Esophagus squamous epithelium (tissue), 5 donors: Measurements from ENCODE around the gene NUP85. TPM values are rescaled to one million over a fixed set of nuclear protein-coding genes. Genes with fewer than 3 reads are reported as not detected.
"Not testable (repeated sequence)": the region's sequence is repeated elsewhere in the genome, so short reads cannot be mapped to it uniquely, and the experiment has no call there.

Experiments used
- DNase-seq: peaks from one replicate; lab custom pipeline; 2025; lab: John Stamatoyannopoulos, UW
- H3K27ac ChIP-seq, 4 donors: fragments of 200-600 bp; sonication (generic); one replicate each; pipeline ENCODE4 v1.5.1; 2016 to 2019; ENCODE audit warnings: mild to moderate bottlenecking in 1 of 4
- H3K27me3 ChIP-seq, 4 donors: fragments of 200-600 bp; sonication (generic); 1 replicate in 3 of 4; 2 replicates in 1 of 4; pipeline versions ENCODE4 v1.5.1 to v1.6.0; 2017 to 2021; ENCODE audit warnings: antibody characterized with exemption in 1 of 4
- H3K36me3 ChIP-seq, 3 donors: fragments of 200-600 bp; sonication (generic); one replicate each; pipeline ENCODE4 v1.5.1; 2016 to 2019
- H3K4me1 ChIP-seq, 3 donors: fragments of 200-600 bp; sonication (generic); one replicate each; pipeline ENCODE4 v1.5.1; 2017 to 2019
- H3K4me3 ChIP-seq, 4 donors: fragments of 200-600 bp; sonication (generic); 1 replicate in 3 of 4; 2 replicates in 1 of 4; pipeline ENCODE4 v1.5.1; 2016 to 2019; ENCODE audit warnings: mild to moderate bottlenecking in 2 of 4, moderate library complexity in 1 of 4
- H3K9me3 ChIP-seq, 3 donors: fragments of 200-600 bp; sonication (generic); one replicate each; pipeline ENCODE4 v1.5.1; 2016 to 2019
- POLR2A ChIP-seq, 4 donors: fragments of 450-650 bp; IDR thresholded peaks; one replicate each; pipeline ENCODE4 v1.6.1; 2017; ENCODE audit warnings: antibody characterized with exemption in 4 of 4, mild to moderate bottlenecking in 4 of 4, moderate library complexity in 3 of 4
- WGBS, 2 donors: methylation state at CpG; one replicate each; pipeline ENCODE4 v1.1.5; 2018; 5-methylcytosine and 5-hydroxymethylcytosine counted together
- intact Hi-C: fragments of 100-400 bp; cut with DNase I; formaldehyde crosslinking; loops from one replicate; pipeline ENCODE4 v1.15.0; 2022
- total RNA-seq, 4 donors: library from RNA; depleted of rRNA; stranded (reverse); fragments of >200 nt; gene quantifications; one replicate each; pipeline ENCODE4 v1.1.0, GENCODE V29; 2016
- TF ChIP-seq, protein P1 (sequence below), 6 experiments: fragments of 450-650 bp in 4 of 6; fragments of 200-600 bp in 2 of 6; sonication (generic) in 2 of 6; IDR thresholded peaks; one replicate each; pipeline ENCODE4 v1.5.1; 2016 to 2019; ENCODE audit warnings: antibody characterized with exemption in 6 of 6, mild to moderate bottlenecking in 4 of 6, moderate library complexity in 4 of 6
- donor health status: DM: yes; HTN: yes; CAD: no.

The NUP85 gene
- total RNA-seq, 4 donors from 2014 or later, result 17.5 to 33.3 (median 29.0) TPM

DNA sequence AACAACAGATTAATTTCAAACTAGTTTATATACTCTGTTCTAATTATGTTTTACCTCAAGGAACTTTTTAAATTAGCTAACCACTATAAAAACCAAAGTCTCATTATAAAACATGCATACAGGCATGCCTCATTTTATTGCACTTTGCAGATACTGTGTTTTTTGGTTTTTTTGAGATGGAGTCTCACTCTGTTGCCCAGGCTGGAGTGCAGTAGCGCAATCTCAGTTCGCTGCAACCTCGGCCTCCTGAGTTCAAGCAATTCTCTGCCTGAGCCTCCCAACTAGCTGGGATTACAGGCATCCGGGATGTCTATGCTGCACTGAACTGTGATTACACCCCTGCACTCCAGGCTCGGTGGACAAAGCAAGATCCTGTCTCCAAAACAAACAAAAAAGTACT is 42.4 kb upstream of the NUP85 start:
- Histone ChIP-seq H3K27ac (no peak overlapping the region), H3K4me1 (peaks cover 0 to 23% (median 9%) of the 10 kb centered on the region in 3 donors), H3K27me3 (no peaks in the 10 kb centered on the region), H3K36me3 (peaks cover 0 to 51% (median 8%) of the 10 kb centered on the region in 3 donors), H3K9me3 (no peaks in the 10 kb centered on the region), H3K4me3 (no peak overlapping the region)
- WGBS, 2 donors, result 90 to 96% methylated on average over 3 to 5 of the region's 5 CpGs
- no peak for DNase-seq
- intact Hi-C loops, result no loop called here
- TF ChIP-seq, protein P1, sequence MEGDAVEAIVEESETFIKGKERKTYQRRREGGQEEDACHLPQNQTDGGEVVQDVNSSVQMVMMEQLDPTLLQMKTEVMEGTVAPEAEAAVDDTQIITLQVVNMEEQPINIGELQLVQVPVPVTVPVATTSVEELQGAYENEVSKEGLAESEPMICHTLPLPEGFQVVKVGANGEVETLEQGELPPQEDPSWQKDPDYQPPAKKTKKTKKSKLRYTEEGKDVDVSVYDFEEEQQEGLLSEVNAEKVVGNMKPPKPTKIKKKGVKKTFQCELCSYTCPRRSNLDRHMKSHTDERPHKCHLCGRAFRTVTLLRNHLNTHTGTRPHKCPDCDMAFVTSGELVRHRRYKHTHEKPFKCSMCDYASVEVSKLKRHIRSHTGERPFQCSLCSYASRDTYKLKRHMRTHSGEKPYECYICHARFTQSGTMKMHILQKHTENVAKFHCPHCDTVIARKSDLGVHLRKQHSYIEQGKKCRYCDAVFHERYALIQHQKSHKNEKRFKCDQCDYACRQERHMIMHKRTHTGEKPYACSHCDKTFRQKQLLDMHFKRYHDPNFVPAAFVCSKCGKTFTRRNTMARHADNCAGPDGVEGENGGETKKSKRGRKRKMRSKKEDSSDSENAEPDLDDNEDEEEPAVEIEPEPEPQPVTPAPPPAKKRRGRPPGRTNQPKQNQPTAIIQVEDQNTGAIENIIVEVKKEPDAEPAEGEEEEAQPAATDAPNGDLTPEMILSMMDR (IDR thresholded peaks at IDR 0.05), result no peak
- no peak for TF ChIP-seq POLR2A (IDR thresholded peaks at IDR 0.05)

DNA sequence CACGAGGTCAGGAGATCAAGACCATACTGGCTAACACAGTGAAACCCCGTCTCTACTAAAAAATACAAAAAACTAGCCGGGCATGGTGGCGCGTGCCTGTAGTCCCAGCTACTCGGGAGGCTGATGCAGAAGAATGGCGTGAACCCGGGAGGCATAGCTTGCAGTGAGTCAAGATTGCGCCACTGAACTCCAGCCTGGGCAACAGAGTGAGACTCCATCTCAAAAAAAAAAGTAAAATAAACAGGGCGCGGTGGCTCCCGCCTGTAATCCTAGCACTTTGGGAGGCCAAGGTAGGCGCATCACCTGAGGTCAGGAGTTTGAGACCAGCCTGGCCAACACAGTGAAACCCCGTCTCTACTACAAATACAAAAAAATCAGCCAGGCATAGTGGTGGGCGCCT is 40.9 kb upstream of the NUP85 start:
- H3K9me3 ChIP-seq, H3K27ac ChIP-seq, H3K4me1 ChIP-seq, H3K27me3 ChIP-seq, DNase-seq, H3K4me3 ChIP-seq: not testable (repeated sequence)
- intact Hi-C loops, result loop anchor here (5.0 kb wide), 1 partner anchor 32 kb away; the partner anchor contains the start of gene NT5C
- H3K36me3 ChIP-seq, result peaks cover 0 to 67% (median 9%) of the 10 kb centered on the region in 3 donors
- WGBS, 2 donors, result 92 to 94% methylated on average over 11 to 15 of the region's 15 CpGs

DNA sequence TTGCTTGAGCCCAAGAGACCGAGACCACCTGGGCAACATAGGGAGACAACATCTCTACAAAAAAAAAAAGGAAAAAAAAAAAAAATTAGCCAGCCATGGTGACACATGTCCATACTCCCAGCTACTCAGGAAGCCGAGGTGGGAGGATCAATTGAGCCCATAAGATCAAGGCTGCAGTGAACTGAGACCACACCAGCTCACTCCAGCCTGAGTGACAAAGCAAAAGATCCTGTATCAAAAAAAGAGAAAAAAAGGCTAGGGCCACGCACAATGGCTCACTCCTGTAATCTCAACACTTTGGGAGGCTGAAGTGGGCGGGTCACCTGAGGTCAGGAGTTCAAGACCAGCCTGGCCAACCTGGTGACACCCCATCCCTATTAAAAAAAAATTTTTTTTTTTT is 36.5 kb upstream of the NUP85 start:
- peaks cover 0 to 98% (median 28%) of the 10 kb centered on the region in 3 donors for H3K36me3 ChIP-seq
- no peak for DNase-seq

DNA sequence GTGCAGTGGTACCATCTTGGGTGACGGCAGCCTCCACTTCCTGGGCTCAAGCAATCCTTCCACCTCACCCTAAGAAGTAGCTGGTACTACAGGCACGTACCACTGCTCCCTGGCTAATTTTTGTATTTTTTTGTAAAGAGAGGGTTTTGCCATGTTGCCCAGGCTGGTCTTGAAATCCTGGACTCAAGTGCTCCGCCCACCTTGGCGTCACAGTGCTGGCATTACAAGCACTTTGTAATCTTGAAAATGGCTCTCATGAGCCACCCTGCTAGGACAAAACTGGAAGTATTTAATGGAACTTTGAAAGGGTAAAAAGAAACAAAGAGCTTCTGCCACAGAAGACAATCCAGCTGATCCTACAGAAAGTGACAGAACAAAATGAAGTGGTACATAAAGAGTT is 32.0 kb upstream of the NUP85 start:
- 69 to 80% methylated on average over 2 of the region's 4 CpGs for WGBS, 2 donors
- no peak overlapping the region for H3K4me3 ChIP-seq
- intact Hi-C loops, result loop anchor here (5.0 kb wide), 1 partner anchor 56 kb away; no protein-coding TSS in a partner anchor
- H3K36me3 ChIP-seq, result peaks cover 11 to 98% (median 36%) of the 10 kb centered on the region in 3 donors
- TF ChIP-seq, protein P1 (IDR thresholded peaks at IDR 0.05), result no peak
- no peak for TF ChIP-seq POLR2A (IDR thresholded peaks at IDR 0.05)
- H3K27me3 ChIP-seq, result no peaks in the 10 kb centered on the region
- peak overlapping the region in 1 of 4 donors; percentile 9 for H3K27ac ChIP-seq
- no peaks in the 10 kb centered on the region for H3K9me3 ChIP-seq
- DNase-seq, result no peak
- H3K4me1 ChIP-seq, result peaks cover 0 to 57% (median 5%) of the 10 kb centered on the region in 3 donors

More for the DNA sequence above, 36.5 kb upstream of the NUP85 start:
- WGBS, 2 donors, result 74 to 87% methylated on average over 4 of the region's 4 CpGs
- Histone ChIP-seq H3K27ac (no peak overlapping the region), H3K27me3 (no peaks in the 10 kb centered on the region), H3K4me3 (no peak overlapping the region), H3K4me1 (peaks cover 0 to 30% (median 5%) of the 10 kb centered on the region in 3 donors), H3K9me3 (no peaks in the 10 kb centered on the region)
- intact Hi-C loops, result loop anchor here (5.0 kb wide), 1 partner anchor 37 kb away; the partner anchor contains the start of gene NT5C
- TF ChIP-seq POLR2A (IDR thresholded peaks at IDR 0.05), result no peak
- TF ChIP-seq, protein P1 (IDR thresholded peaks at IDR 0.05), result no peak

DNA sequence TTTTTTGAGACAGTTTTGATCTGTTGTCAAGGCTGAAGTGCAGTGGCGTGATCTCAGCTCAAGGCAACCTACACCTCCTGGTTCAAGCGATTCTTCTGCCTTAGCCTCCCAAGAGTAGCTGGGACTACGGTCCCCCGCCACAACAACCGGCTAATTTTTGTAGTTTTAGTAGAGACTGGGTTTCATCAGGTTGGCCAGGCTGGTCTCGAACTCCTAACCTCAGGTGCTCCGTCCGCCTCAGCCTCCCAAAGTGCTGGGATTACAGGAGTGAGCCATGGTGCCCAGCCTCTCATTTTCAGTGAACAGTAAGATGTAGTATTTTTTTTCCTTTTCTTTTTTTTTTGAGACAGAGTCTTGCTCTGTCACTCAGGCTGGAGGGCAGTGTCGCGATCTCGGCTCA is 30.5 kb upstream of the NUP85 start:
- no peak for DNase-seq
- peaks cover 11 to 98% (median 32%) of the 10 kb centered on the region in 3 donors for H3K36me3 ChIP-seq
- WGBS, 2 donors, result 97 to 98% methylated on average over 11 of the region's 11 CpGs

More for the DNA sequence above, 30.5 kb upstream of the NUP85 start:
- no peak for TF ChIP-seq POLR2A (IDR thresholded peaks at IDR 0.05)
- TF ChIP-seq, protein P1 (IDR thresholded peaks at IDR 0.05), result no peak
- Histone ChIP-seq H3K4me1 (peaks cover 6 to 71% (median 16%) of the 10 kb centered on the region in 3 donors), H3K27ac (no peak overlapping the region), H3K9me3 (no peaks in the 10 kb centered on the region), H3K27me3 (no peaks in the 10 kb centered on the region), H3K4me3 (no peak overlapping the region)
- intact Hi-C loops, result loop anchor here (5.0 kb wide), 1 partner anchor 58 kb away; no protein-coding TSS in a partner anchor
